GM12872 (cell line): ENCODE data around the gene KCNN2.

Source experiments
- TF ChIP-seq, protein P1 (sequence below): IDR thresholded peaks from 3 replicates; pipeline ENCODE4 v1.5.1; 2011; ENCODE audit warnings: low read depth, mild to moderate bottlenecking, low read length, moderate library complexity; ENCODE audit not compliant: insufficient read depth

KCNN2 gene

DNA sequence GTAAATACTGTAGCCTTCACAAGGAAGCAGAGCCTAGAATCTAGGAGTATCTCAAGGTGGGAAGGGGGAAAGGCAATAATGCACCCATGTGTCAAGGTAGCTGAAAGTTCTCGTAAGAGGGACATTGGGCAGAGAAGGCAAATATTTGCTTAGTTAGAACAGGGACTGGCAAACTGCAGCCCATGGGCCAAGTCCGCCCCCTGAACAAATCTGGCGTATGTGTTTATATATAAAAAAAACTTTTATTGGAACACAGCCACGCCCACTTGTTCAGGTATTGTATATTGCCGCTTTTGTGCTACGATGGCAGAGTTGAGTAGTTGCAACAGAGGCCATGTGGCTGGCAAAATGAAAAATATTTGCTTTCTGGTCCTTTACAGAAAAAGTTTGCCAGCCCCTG lies 16.1 kb downstream of the KCNN2 start:
- TF ChIP-seq, protein P1, sequence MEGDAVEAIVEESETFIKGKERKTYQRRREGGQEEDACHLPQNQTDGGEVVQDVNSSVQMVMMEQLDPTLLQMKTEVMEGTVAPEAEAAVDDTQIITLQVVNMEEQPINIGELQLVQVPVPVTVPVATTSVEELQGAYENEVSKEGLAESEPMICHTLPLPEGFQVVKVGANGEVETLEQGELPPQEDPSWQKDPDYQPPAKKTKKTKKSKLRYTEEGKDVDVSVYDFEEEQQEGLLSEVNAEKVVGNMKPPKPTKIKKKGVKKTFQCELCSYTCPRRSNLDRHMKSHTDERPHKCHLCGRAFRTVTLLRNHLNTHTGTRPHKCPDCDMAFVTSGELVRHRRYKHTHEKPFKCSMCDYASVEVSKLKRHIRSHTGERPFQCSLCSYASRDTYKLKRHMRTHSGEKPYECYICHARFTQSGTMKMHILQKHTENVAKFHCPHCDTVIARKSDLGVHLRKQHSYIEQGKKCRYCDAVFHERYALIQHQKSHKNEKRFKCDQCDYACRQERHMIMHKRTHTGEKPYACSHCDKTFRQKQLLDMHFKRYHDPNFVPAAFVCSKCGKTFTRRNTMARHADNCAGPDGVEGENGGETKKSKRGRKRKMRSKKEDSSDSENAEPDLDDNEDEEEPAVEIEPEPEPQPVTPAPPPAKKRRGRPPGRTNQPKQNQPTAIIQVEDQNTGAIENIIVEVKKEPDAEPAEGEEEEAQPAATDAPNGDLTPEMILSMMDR, result no peak

DNA sequence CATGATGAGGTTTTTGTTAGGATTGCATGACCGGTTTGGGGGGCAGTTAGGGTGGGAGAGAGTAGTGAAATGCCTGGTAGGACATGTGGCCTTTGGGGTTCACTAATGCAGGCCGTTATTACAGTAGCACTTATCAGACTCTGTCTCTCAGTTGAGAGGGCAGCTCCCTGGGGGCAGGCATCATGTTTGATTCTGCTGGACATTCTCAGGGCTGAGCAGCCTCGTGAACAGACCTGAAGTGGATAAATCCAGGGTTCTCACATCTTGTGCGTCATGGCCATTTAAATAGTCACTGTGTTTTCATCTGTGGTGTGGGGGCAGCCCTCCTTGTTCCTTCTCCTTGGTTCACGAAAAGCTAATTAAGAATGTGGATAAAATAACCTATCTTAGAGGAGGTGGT lies 18.9 kb downstream of the KCNN2 start:
- TF ChIP-seq, protein P1, result no peak

DNA sequence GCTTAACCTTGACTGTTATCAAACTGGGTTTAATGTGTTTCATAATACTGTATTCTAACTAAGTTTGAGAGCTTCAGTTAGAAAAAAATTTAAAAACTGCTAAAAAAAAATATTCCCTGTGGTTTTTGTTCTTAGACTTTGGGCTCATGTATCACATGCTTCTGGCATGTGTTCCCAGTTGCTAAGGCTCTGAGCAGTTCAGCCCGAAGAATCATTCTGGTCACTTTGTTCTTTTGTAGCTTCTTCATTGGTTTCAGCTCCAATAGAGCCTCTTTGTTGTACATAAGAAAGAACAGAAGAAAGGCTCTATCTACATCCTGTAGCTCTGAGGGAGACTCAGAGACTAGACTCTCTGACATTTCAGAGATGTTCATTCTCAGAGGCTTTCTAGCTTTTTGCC lies 25.6 kb downstream of the KCNN2 start:
- TF ChIP-seq, protein P1, result no peak

DNA sequence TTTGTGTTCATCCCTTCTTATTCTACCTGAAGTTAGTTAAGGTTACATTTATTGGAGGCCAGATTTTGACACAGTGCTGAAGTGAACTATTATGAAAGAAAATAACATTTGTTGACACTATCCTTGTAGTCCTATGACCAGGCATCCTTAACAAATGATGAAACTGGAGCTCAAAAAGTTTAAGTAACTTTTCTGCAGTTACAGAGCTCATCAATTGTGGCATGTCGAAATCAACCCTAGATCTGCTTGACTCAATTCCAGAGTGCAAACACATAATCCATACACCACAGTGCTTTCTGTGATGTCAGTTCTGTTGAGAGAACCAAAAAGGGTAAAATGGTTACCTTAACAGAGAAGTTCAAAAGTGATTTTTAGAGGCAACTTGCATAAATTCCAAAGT lies 28.6 kb downstream of the KCNN2 start:
- TF ChIP-seq, protein P1, result no peak

DNA sequence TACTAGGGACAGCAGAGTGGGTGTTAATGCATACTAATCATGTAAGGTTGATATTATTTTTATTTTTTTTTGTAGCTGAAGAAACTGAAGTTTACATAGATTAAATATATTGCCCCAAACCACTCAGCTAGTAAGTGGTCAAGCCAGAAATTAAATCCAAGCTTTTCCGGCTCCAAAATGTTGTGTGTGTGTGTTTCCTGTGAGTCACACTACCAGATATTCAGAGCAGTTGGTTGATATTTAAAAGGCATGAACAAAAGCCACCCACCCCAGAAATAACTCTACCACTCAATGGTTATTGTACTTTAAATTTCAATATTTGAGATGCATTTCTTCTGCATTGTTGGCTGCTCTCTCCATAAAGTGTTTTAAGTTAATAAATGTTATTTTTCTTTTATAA lies 29.5 kb downstream of the KCNN2 start:
- TF ChIP-seq, protein P1, result no peak

DNA sequence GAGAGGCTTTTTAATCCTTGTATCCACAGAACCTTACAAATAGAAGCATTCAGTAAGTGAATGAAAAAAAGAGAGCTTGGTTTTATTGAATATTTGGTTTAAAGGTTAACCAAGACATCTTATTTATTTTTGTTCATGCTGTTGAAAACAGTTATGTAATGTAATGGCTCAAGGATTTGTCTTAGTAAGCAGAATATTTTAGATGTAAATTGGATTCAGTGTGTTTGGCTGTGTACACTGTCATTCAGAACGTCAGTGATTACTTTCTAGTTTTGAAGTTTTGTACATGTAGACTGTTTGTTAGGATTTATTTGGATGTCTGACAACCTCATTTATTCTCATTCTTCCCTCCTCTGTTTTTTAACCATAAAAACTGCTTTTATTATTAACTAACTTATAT lies 31.3 kb downstream of the KCNN2 start:
- TF ChIP-seq, protein P1, result no peak

DNA sequence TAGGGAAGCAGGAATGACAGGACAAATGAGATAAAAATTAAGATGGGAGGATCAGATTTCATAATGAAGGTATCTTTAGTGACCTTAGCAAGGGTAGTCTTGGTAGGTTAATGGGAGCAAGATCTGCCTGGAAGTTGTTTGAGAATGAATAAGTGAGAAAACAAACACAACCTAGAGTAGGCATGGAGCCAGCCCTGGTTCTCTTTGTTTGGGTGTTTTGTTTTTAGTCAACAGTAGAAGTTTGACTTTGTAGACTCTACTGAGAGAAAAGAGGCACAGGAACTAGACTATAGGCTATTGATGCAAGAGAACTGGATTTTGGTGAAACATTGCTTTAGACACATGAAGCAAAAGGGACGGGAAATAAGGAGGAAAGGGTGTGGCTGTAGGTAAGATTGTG lies 40.3 kb downstream of the KCNN2 start:
- TF ChIP-seq, protein P1, result no peak

DNA sequence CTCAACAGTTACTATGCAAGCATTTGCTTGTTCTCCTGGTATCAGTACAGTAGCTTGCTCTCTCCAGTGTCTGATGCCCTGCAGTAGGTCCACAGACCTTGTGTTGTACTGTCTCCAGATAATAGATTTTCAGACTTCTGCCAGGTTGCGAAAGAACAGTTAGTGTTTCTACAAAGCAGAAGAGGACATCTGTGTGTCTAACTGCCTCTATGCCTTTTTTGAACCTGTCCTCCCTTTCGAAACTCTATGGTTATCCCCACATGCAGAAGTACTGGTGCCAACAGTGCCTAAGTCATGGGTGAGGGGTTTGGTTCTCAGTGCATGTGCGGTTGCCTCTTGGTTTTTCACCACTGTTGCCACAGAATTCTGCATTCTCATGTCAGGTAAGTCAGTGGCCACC lies 45.9 kb downstream of the KCNN2 start:
- TF ChIP-seq, protein P1, result no peak
